Central memory CD4-positive, alpha-beta T cell (primary cell): ENCODE data around the gene ZNG1C.
"Not testable (repeated sequence)": the region's sequence is repeated elsewhere in the genome, so short reads cannot be mapped to it uniquely, and the experiment has no call there.

ENCODE experiments used
- DNase-seq: peaks from one replicate; pipeline ENCODE4 v3.0.0; 2022

ZNG1C gene

GRCh38 chr9:68343242-68343641, 101.5 kb downstream of the ZNG1C start:
- not testable (repeated sequence) for DNase-seq

GRCh38 chr9:68343992-68344391, 102.2 kb downstream of the ZNG1C start:
- not testable (repeated sequence) for DNase-seq
